SKM-1 (cell line): ENCODE data around the gene NR1H4.
A peak's percentile ranks its signal among the peaks of the same experiment; 100 is the strongest.
"Not testable (repeated sequence)": the region's sequence is repeated elsewhere in the genome, so short reads cannot be mapped to it uniquely, and the experiment has no call there.

Source experiments
- DNase-seq: peaks from one replicate; lab custom pipeline; 2025; ENCODE audit not compliant: unreplicated experiment; lab: John Stamatoyannopoulos, UW

NR1H4 gene

DNA sequence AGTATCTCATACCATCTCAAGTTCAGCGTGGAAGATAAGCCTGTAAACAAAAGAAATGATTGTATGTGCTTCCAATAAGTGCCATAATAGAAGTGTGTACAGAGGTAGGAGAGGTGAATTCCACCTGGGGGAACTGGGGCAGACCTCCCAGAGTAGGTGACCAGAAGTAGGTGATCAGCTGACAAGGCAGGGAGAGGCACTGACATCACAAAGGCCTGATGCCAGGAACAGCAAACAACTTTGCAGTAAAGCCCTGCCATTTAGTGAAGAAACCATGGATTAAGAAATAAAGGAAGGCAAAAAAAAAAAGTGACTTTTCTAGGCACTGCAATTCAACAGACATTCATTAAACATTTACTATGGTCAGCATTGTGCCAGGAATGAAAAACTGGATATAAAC is 31.1 kb downstream of the NR1H4 start:
- no peak for DNase-seq

DNA sequence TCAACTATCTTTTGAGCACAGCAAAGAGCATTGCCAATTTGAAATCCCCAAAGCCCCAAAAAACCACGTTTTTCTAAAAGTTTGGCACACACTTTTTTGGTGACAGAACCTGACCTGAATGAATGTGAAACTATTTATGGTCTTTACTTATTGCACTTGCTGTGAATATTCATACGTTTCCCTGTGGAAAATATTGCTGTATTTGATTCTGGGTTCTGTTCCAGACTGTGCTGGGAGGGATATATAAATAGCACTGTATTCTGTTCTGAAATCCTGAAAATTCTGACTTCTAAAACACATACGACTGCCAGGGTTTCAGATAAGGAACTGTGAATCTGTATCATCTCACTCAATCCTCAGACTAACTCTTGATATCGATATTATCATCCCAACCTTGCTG is 35.1 kb downstream of the NR1H4 start:
- DNase-seq, result no peak

DNA sequence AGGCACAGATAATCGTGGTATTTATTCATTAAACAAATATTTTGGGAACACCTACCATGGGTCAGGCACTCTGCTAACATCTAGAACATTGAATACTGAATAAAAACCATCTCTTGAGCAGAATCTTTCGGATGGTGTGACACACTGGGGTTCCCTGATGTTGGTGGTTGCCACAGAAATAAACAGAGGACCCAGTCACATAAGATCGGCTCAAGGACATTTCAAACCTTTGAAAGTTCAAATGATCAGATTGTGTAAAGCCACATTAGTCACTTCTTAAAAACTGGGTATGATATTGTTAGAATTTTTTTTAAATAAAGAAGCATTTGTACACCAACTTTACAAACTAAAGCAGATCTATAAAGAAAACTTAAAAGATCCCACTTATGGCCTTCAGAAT is 39.0 kb downstream of the NR1H4 start:
- no peak for DNase-seq

DNA sequence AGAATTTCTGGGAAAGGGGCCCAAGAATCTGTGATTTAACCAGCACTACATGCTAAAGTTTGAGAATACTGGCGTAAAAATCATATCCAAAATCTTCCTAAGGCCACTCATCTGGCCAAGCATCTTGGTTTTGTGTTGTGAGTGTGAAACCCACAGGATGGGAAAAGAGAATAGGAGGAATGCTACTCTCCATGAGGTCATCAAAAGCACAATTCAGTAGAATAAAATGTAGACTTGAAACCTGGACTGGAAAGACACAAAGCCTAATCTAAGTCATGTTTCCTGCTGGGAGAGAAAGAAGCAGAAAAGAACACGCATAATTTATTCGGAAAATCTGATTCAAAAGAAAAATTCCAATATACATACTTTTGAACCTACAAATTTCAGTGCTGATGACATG is 42.3 kb downstream of the NR1H4 start:
- DNase-seq, result no peak

DNA sequence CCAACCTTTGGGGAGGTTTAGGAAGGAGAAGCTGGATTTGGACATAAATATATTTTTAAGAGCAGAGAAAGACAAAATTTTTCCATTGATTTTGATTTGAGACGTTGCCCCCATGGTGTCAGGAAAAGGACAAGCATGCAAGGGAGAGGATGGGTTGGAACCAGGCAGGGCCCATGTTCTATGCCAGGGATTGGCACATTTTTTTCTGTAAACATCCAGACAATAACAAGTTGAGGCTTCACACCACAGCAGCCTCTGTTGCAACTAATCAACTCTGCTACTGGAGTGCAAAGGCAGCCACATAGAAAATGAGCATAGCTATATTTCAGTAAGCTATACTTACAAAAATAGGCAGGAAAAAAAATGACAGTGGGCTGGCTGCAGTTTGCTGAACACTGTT is 44.7 kb downstream of the NR1H4 start:
- DNase-seq, result no peak

DNA sequence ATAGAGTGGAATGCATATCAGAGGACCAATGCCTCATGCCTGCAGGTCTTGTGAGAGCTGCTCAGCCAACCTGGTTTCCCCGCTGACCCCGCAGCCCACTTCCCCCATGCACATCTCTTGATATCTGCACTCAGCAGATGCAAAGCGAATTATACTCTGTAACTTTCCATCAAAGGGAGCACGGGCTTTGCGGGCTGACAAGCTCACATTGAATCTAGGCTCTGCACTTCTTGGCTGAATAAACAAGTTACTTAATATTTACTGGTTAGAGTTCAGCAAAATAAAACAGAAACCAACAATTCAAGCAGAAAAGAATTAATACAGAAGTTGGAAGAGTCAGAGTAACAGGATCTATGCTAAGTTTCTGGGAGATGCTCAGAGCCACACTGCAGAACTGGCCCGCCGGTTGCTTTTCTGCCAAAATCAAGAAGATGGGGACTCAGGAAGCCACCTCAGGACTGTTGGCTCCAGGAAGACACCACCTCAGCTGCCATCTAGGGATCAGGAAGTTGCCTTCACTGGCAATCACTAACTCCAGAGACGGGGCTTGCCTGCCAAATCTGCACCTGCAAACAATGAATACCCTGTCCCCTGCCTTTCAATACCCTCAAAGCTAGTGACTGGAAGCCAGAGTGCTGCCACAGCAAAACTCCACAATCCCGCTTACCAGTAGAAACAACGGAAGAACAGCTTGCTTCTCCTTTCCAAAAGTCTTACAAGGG is 46.5 kb downstream of the NR1H4 start:
- no peak for DNase-seq

DNA sequence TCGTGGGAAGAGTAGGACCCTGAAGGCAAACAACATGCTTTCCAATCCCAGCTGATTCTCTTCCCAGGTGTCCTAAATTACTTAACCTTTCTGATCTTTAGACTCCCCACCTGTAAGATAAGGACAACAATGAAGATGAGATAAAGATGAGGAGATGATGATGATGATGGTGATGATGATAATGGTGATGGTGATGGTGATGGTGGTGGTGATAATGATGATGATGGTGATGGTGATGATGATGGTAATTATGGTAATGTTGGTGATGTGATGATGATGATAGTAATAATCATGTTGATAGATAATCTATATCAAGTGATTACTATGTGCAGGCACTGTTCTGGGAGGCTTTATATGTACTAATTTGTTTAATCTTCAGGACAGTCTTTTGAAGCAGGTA is 48.3 kb downstream of the NR1H4 start:
- DNase-seq, result no peak

DNA sequence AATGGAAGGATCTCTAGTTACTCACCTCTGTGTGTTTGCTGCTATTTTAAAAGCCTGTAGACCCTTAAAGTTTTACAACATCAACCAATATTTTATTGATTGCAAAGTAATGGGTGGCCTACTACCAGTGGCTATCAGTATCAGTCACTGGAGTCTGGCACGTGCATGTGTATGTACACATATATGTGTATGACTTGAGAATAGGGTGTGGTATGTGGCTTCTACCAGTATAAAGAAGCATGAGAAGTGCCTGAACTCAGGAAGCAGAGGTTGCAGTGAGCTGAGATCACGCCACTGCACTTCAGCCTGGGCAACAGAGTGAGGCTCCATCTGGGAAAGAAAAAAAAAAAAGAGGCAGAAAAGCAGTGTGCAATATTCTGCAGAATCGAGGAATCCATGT is 54.4 kb downstream of the NR1H4 start:
- DNase-seq, result no peak

DNA sequence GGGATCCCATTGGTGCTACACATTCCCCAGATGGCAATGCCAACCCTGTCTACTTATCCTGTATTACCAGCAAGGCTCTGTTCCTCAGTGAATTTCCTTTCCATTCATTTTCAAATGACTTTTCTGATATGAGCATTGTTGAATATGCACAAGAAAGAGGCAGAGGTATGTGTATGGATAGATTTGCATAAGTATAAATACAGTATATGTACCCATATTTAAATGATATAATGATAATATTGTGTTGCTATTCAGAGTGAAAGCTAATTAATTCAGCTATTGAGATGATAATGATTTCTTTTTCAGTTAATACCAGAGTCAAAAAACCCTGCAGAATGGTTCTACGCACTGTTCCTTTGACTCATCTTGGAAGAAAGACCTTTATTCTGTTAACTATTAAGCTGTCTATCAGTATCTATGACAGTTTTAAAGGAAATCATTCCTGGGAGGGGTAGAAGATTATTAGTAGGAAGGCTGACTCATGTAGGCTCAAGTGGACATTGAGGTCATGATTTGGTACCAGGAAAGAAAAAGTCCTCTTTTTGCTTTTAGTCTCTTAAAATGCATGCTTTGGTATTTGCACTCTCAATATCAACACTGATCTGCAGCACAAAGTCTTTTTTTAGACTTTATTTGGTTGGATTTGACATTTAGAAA is 54.9 kb downstream of the NR1H4 start:
- no peak for DNase-seq

DNA sequence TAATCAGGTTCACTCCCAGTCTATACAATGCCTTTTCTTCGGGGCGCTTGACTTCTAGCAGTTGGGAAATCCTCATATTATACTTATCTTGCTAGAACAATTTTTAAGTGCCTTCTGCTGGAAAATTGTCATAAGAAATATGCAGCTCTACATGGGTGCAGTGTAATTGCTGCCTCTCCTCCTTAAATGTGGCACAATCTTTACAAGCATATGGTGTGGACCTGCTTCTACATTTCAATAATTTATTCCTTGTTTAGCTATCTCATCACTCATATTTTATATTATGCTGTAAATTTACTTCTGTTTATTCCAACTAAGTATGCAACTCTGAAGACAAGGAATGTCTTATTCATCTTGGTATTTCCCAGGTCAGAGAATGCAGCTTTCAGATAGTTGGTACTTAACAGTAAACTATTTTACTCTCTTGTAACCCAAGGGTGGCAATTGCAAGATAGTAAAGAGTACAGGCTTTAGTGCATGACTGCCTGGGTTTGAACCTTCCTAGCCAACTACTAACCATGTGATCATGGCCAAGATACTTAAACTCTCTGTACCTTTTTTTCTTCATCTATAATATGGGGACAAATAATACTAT is 56.2 kb downstream of the NR1H4 start:
- no peak for DNase-seq

DNA sequence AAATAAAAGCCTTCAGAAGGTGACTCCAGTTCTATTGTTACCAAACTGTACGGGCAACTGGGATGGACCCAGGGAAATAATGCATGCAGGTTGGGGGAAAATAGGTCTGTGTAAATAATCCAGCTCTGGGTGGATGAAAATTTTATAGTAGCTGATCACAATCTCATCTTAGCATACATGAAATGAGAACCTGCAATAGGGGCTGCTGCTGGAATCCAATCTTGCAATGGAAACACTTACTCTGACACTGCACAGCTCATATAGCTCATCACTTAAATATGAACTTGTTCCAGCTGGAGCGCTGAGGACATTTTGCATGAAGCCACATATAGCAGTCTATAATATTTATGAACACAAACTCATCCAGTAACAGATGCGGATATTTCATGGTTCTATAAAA is 59.7 kb downstream of the NR1H4 start:
- no peak for DNase-seq

DNA sequence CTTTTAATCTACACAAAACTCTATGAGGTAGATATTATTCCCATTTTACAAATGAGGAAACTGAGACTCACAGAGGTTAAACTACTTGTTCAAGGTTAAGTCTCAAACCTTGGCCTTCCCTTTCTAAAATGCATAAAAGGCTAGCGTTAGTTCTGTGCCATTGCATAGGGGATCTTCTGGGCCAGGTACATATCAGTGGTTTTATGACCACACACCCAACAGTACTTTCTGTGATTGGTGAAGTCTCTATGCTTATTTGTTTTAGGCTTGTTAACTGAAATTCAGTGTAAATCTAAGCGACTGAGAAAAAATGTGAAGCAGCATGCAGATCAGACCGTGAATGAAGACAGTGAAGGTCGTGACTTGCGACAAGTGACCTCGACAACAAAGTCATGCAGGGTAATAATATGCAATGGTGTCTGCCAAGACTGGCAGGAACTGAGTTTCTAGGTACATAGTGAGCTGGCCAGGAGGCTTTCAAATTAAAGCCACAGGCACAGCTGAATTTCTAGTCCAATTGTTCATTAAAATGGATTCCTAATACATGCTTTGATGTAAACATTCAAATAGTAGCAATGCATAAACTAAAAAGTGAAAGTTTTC is 61.1 kb downstream of the NR1H4 start:
- DNase-seq, result no peak

DNA sequence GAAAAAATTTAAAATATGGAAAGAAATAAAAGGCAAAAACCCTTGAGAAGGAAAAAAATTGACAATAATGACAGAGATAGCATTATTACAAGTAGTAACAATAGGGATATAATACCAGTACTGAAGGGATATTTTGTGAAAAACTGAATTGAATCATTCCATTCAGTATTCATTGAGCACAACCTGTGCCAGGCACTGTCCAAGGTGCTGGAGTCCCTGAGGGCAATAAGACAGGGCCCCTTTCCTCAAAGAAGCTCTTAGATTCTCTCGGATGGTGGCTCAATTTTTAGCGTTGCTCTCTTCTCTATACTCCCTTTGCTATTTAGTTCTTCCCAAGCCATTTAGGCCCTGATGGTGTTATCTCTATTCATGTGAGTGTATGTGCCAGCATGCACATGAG is 65.5 kb downstream of the NR1H4 start:
- DNase-seq, result no peak

DNA sequence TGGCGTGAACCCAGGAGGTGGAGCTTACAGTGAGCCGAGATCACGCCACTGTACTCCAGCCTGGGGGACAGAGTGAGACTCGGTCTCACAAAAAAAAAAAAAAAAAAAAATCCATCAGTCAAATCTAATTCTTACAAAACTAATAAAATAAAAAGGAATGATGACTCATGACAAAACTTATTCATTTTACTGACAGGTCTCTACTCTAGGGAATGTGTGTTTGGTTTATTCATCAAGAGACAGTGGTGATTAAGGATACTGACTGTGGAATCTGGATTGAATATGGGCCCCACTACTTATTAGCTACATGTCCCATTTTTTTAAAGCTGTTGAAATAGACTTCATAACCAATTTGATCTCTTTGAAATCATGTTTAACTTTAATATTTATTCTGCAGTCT is 70.5 kb downstream of the NR1H4 start:
- DNase-seq, result no peak

DNA sequence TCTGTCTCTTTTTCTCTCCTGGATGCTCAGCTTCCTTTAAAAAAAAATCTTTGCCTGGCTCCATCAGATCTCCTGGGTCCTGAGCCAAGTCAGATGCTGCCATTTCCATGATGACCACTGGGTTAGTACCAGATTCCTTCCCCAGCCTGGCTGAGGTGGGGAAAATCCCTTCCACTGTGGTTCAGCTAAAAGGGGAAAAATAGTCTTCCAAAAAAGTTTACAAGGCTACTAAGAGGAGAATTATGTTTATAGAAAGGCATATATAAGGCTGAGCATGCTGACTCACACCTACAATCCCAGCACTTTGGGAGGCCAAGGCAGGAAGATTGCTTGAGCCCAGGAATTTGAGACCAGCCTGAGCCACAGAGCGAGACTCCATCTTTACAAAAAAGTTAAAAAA is 71.4 kb downstream of the NR1H4 start:
- no peak for DNase-seq

DNA sequence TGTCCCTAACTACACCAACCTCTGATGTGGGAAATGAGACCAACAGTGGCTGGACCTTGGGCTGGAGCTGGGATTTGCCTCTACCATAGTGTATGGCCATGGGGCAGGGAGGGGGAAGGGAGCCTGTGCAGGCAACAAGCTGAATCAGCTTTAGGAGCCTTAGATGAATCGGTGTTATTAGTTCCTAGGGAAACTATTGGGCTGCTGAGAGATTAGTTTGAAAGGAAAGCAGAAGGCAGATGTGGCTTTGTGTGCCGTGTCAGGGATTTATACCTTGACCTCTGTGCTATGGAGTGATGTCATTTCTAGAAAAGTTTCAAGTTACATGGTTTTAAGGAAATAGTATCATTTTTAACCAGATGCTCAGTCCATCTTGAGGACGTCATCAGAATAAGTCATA is 80.3 kb downstream of the NR1H4 start:
- no peak for DNase-seq

DNA sequence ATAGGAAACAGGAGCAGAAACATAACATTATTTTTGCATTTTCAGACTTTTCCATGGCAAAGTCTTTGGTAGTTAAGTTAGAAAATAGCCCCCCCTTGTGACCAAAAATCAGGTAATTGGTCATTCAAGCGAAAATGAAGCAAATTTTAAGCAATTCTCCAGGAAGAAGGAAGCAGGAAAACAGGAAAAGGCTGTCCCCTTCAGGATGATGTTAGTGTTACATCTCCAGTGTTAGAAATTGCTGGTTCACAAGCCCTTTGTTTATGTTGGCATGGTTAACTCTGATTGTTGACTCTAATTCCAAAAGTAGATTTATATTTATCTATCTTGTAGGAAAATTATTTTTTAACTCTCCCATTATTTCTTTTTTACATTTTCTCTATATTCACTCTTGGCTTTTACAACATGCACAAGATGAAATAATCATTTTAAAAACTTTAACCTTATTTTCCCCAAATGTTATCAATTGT is 81.0 kb downstream of the NR1H4 start:
- DNase-seq, result peak; percentile 29

DNA sequence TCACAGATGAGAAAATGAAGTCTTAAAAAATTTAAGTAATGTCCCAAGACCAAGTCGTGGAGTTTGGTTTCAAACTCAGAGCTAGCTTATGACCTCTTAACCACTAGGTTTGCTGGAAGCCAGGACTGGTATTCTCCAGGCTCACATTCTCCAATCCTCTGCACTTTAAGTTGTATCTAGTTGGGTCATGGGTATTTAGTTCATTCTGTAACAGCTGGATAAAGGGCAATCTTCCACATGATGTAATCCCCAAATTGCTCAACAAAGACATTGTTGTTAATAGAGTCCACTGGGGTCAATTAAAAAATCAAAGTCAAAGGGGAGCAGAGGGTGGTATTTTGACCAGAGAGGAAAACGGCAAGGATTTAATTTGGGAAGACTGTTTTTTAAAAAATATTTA is 82.1 kb downstream of the NR1H4 start:
- no peak for DNase-seq

DNA sequence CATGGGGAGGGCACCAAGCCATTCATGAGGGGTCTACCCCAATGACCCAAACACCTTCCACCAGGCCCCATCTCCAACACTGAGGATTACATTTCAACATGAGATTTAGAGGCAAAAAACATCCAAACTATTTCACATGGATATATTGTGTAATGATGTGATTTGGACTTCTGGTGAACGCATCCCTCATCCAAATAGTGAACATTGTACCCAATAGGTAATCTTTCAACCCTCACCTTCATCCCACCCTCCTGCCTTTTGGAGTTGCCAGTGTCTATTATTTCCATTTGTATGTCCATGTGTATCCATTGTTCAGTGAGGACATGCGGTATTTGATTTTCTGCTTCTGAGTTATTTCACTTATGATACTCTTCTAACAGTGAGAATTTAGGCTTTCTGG is 83.7 kb downstream of the NR1H4 start:
- no peak for DNase-seq

DNA sequence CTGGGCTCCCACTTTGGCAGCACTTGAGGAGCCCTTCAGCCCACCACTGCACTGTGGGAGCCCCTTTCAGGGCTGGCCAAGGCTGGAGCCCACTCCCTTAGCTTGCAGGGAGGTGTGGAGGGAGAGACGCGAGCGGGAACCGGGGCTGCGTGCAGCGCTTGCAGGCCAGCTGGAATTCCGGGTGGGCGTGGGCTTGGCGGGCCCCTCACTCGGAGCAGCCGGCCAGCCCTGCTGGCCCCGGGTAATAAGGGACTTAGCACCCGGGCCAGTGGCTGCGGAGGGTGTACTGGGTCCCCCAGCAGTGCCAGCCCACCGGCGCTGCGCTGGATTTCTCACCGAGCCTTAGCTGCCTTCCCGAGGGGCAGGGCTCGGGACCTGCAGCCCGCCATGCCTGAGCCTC is 85.6 kb downstream of the NR1H4 start:
- not testable (repeated sequence) for DNase-seq

DNA sequence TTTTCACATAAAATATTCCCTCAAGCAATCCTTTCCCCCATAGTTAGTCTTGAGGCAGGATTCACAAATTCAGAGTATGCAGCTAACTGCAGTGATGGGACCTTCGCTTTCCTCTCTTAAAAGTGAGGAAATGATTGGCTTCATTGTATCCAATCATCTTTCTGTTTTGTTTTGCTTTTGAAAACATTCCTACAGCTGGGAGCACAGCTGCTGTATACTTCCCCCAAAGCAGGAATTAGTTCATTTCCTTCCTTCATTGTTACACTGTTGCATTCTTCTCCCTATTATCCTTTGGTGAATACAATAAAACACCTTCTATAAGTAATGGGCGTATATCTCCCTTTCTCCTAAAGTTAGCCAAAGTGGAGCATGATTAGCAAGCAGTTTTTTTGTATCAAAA is 90.4 kb downstream of the NR1H4 start:
- no peak for DNase-seq

DNA sequence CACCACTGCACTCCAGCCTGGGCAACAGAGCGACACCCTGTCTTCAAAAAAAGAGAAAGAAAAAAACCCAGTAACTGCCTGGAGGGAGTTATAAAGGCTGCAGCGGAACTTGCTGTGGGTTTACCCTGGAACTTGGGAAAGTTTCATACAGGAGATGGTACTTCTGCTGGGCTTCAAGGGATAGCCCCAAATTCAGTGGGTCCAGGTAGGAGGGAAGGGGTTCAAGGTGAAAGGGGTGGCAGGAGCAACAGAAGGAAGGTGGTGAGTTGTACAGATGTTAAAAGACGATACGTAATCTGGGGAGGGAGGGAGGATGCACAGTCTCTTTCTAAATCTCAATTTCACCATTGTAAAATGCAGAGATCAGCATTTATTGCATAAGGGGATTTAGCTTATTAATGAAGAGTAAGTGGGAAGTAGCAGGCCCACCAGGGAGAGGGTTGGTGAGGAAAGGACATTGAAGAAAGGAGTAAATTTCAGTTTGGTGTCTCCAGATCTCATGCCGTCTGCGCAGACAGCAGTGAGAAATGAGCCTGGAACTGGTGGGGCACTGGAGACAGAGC is 91.3 kb downstream of the NR1H4 start:
- no peak for DNase-seq
